CD14-positive monocyte (primary cell): ENCODE data around the gene ZNF740. TPM values are rescaled to one million over a fixed set of nuclear protein-coding genes. Genes with fewer than 3 reads are reported as not detected.

Source experiments
- DNase-seq, 3 donors: peaks; one replicate each; pipeline ENCODE4 v3.0.0-alpha.2; 2011 to 2022
- H2AFZ ChIP-seq: 2 replicates; pipeline ENCODE4 v1.6.0; 2012; ENCODE audit warnings: mild to moderate bottlenecking, low read depth, low read length, inconsistent platforms; ENCODE audit not compliant: insufficient read depth, poor library complexity, severe bottlenecking
- H3K27ac ChIP-seq, 2 donors: 1 replicate in 1 of 2; 2 replicates in 1 of 2; pipeline ENCODE4 v1.5.1; 2012 to 2013; ENCODE audit warnings: low read length in 2 of 2, control low read depth in 1 of 2, inconsistent platforms in 1 of 2, low read depth in 1 of 2, mild to moderate bottlenecking in 1 of 2
- H3K27me3 ChIP-seq, 2 donors: one replicate each; pipeline versions ENCODE4 v1.6.0 to v1.6.1; 2011 to 2013; ENCODE audit warnings: low read length in 2 of 2; ENCODE audit not compliant: control insufficient read depth in 2 of 2, insufficient read depth in 2 of 2
- H3K36me3 ChIP-seq, 2 donors: replicated peaks in 1 of 2; 1 replicate in 1 of 2; 2 replicates in 1 of 2; pipeline versions ENCODE4 v1.5.1 to v1.6.1; 2012 to 2013; ENCODE audit warnings: low read length in 2 of 2, control low read depth in 1 of 2, inconsistent platforms in 1 of 2, mild to moderate bottlenecking in 1 of 2; ENCODE audit not compliant: insufficient read depth in 2 of 2, control insufficient read depth in 1 of 2
- H3K4me1 ChIP-seq, 2 donors: 1 replicate in 1 of 2; 2 replicates in 1 of 2; pipeline versions ENCODE4 v1.5.1 to v1.6.1; 2012 to 2013; ENCODE audit warnings: low read length in 2 of 2, control low read depth in 1 of 2, inconsistent platforms in 1 of 2, mild to moderate bottlenecking in 1 of 2, moderate library complexity in 1 of 2; ENCODE audit not compliant: insufficient read depth in 2 of 2, control insufficient read depth in 1 of 2
- H3K4me2 ChIP-seq: replicated peaks from 2 replicates; pipeline ENCODE3; 2012; ENCODE audit warnings: low read length, moderate library complexity, mild to moderate bottlenecking; ENCODE audit not compliant: poor library complexity, severe bottlenecking; ENCODE audit errors: extremely low read depth
- H3K4me3 ChIP-seq, 3 experiments: fragments of 200-600 bp in 1 of 3; sonication (generic) in 1 of 3; replicated peaks in 1 of 3; 1 replicate in 2 of 3; 2 replicates in 1 of 3; pipeline ENCODE4 v1.5.1; 2011 to 2013; ENCODE audit warnings: low read length in 3 of 3, mild to moderate bottlenecking in 3 of 3, control low read depth in 2 of 3, low read depth in 2 of 3, inconsistent platforms in 1 of 3, moderate library complexity in 1 of 3
- H3K79me2 ChIP-seq: 2 replicates; pipeline ENCODE4 v1.6.0; 2012; ENCODE audit warnings: mild to moderate bottlenecking, control low read depth, inconsistent platforms, low read length, moderate library complexity; ENCODE audit not compliant: insufficient read depth
- H3K9ac ChIP-seq: 2 replicates; pipeline ENCODE4 v1.6.0; 2017; ENCODE audit warnings: low read length, mild to moderate bottlenecking; ENCODE audit not compliant: insufficient read depth, poor library complexity, severe bottlenecking
- H3K9me3 ChIP-seq, 2 donors: replicated peaks in 1 of 2; 1 replicate in 1 of 2; 2 replicates in 1 of 2; pipeline versions ENCODE4 v1.5.1 to v1.6.1; 2012 to 2013; ENCODE audit warnings: low read length in 2 of 2, control low read depth in 1 of 2; ENCODE audit not compliant: control insufficient read depth in 1 of 2, insufficient read depth in 1 of 2
- H4K20me1 ChIP-seq: 2 replicates; pipeline ENCODE4 v1.6.0; 2012; ENCODE audit warnings: mild to moderate bottlenecking, low read length, control low read depth, moderate library complexity; ENCODE audit not compliant: insufficient read depth
- H3K27ac Mint-ChIP-seq, 7 donors: one replicate each; pipeline ENCODE4 v1.8.0; 2020; ENCODE audit warnings: mild to moderate bottlenecking in 7 of 7, mixed read lengths in 7 of 7, moderate library complexity in 6 of 7, inconsistent platforms in 2 of 7
- H3K27me3 Mint-ChIP-seq, 3 donors: one replicate each; pipeline ENCODE4 v1.8.0; 2021 to 2022; ENCODE audit warnings: low read depth in 3 of 3, mild to moderate bottlenecking in 3 of 3, mixed read lengths in 3 of 3, moderate library complexity in 3 of 3, inconsistent platforms in 1 of 3
- H3K36me3 Mint-ChIP-seq, 2 donors: one replicate each; pipeline ENCODE4 v1.8.0; 2020; ENCODE audit warnings: mixed read lengths in 2 of 2, inconsistent platforms in 1 of 2, mild to moderate bottlenecking in 1 of 2
- H3K4me1 Mint-ChIP-seq: one replicate; pipeline ENCODE4 v1.8.0; 2020; ENCODE audit warnings: mild to moderate bottlenecking, mixed read lengths
- H3K4me3 Mint-ChIP-seq, 2 donors: one replicate each; pipeline ENCODE4 v1.8.0; 2020; ENCODE audit warnings: mild to moderate bottlenecking in 2 of 2, mixed read lengths in 2 of 2, moderate library complexity in 1 of 2
- H3K9me3 Mint-ChIP-seq, 7 donors: one replicate each; pipeline ENCODE4 v1.8.0; 2020 to 2022; ENCODE audit warnings: mixed read lengths in 7 of 7, mild to moderate bottlenecking in 6 of 7, moderate library complexity in 6 of 7, inconsistent platforms in 2 of 7
- WGBS: methylation state at CpG from one replicate; pipeline ENCODE4 v1.1.5; 2013; ENCODE audit warnings: missing lambda C conversion rate; ENCODE audit not compliant: insufficient coverage; 5-methylcytosine and 5-hydroxymethylcytosine counted together
- intact Hi-C, 2 donors: fragments of 100-400 bp; cut with micrococcal nuclease; formaldehyde crosslinking; loops; one replicate each; pipeline versions ENCODE4 v1.15.0 to v1.15.1; 2023
- polyA plus RNA-seq, 3 donors: library from polyadenylated mRNA; depleted of rRNA in 1 of 3; unstranded in 2 of 3; stranded (reverse) in 1 of 3; fragments of 300-500 nt in 2 of 3; fragments of >200 nt in 1 of 3; fragmentation: Illumina TruSeq in 2 of 3; gene quantifications; 1 replicate in 2 of 3; 2 replicates in 1 of 3; pipeline ENCODE4 v1.2.3, GENCODE V29; 2012 to 2021
- TF ChIP-seq, protein P1 (sequence below): fragments of 200-600 bp; IDR thresholded peaks from one replicate; pipeline ENCODE4 v1.8.0; 2022; ENCODE audit warnings: antibody characterized with exemption, mild to moderate bottlenecking

The ZNF740 gene
- polyA plus RNA-seq, 3 donors, result 0.74 to 15.4 (median 1.3) TPM

GRCh38 chr12:53208877-53209463 is 28.4 kb downstream of the ZNF740 start:
- H3K27me3 Mint-ChIP-seq, result peaks cover 0 to 1% (median 0%) of the 10 kb centered on the region in 3 donors
- Histone ChIP-seq H3K79me2 (peaks cover 25% of the 10 kb centered on the region), H3K27me3 (no peaks in the 10 kb centered on the region), H3K4me3 (peak overlapping the region; percentile 39 to 79 (median 77)), H3K4me1 (peaks cover 63 to 85% of the 10 kb centered on the region in 2 donors), H3K27ac (peak overlapping the region; percentile 68 to 88), H3K9ac (peak overlapping the region; percentile 56), H3K36me3 (peaks cover 7 to 36% of the 10 kb centered on the region in 2 donors), H3K9me3 (no peaks in the 10 kb centered on the region), H2AFZ (peak overlapping the region; percentile 72), H4K20me1 (no peaks in the 10 kb centered on the region), H3K4me2 (peak overlapping the region; percentile 95)
- DNase-seq, result peak in 2 of 3 donors; percentile 52 to 61
- 7% methylated on average over 6 of the region's 7 CpGs for WGBS
- TF ChIP-seq, protein P1, sequence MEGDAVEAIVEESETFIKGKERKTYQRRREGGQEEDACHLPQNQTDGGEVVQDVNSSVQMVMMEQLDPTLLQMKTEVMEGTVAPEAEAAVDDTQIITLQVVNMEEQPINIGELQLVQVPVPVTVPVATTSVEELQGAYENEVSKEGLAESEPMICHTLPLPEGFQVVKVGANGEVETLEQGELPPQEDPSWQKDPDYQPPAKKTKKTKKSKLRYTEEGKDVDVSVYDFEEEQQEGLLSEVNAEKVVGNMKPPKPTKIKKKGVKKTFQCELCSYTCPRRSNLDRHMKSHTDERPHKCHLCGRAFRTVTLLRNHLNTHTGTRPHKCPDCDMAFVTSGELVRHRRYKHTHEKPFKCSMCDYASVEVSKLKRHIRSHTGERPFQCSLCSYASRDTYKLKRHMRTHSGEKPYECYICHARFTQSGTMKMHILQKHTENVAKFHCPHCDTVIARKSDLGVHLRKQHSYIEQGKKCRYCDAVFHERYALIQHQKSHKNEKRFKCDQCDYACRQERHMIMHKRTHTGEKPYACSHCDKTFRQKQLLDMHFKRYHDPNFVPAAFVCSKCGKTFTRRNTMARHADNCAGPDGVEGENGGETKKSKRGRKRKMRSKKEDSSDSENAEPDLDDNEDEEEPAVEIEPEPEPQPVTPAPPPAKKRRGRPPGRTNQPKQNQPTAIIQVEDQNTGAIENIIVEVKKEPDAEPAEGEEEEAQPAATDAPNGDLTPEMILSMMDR, result no peak
- peak overlapping the region; percentile 85 to 97 for H3K4me3 Mint-ChIP-seq
- intact Hi-C loops, result no loop called here
- peak overlapping the region; percentile 88 to 97 (median 92) for H3K27ac Mint-ChIP-seq
- peaks cover 29 to 36% of the 10 kb centered on the region in 2 donors for H3K36me3 Mint-ChIP-seq
- peaks cover 78% of the 10 kb centered on the region for H3K4me1 Mint-ChIP-seq
- peaks cover 0 to 2% (median 0%) of the 10 kb centered on the region in 7 donors for H3K9me3 Mint-ChIP-seq

DNA sequence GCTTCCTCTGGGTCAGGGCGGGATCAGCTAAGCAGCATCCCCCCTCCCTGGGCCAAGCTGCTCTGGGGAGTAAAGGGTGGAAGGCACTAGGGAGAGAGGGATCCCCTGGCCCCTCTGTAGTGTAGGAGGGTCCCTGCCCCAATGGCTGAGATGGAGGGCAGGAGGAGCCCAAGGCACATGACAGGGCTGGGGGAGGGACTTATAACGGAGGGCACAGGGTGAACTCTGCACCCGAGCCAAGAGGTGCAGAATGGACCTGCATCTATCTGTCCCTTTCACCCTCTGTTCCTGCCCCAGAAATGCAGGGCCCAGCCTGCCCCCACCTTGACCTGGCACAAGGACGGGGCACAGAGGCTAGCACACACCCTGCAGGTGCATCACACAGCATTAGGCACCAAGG is 30.3 kb downstream of the ZNF740 start:
- Histone ChIP-seq H3K4me1 (peaks cover 45 to 74% of the 10 kb centered on the region in 2 donors), H3K4me3 (no peak overlapping the region), H3K4me2 (no peak overlapping the region), H4K20me1 (no peaks in the 10 kb centered on the region), H3K36me3 (peaks cover 10 to 50% of the 10 kb centered on the region in 2 donors), H3K27me3 (no peaks in the 10 kb centered on the region), H3K27ac (no peak overlapping the region), H2AFZ (no peak overlapping the region), H3K9ac (no peak overlapping the region), H3K9me3 (no peaks in the 10 kb centered on the region), H3K79me2 (peaks cover 13% of the 10 kb centered on the region)
- peaks cover 47 to 53% of the 10 kb centered on the region in 2 donors for H3K36me3 Mint-ChIP-seq
- TF ChIP-seq, protein P1, result no peak
- H3K27me3 Mint-ChIP-seq, result peaks cover 0 to 5% (median 2%) of the 10 kb centered on the region in 3 donors
- no peak overlapping the region for H3K4me3 Mint-ChIP-seq
- no peak for DNase-seq
- peaks cover 80% of the 10 kb centered on the region for H3K4me1 Mint-ChIP-seq
- 73% methylated on average over 2 of the region's 4 CpGs for WGBS
- no peak overlapping the region for H3K27ac Mint-ChIP-seq
- H3K9me3 Mint-ChIP-seq, result peaks cover 0 to 3% (median 0%) of the 10 kb centered on the region in 7 donors
- intact Hi-C loops, result loop anchor here (5.0 to 10.0 kb wide), 3 partner anchors 76 to 294 kb away; partner anchors contain the start of genes AAAS (in 1 of the 2), NPFF (in 1 of the 2) and TARBP2 (in 1 of the 2)
